Measurements from ENCODE around the gene AADACL4. TPM values are rescaled to one million over a fixed set of nuclear protein-coding genes. Genes with fewer than 3 reads are reported as not detected.

Gene AADACL4
- total RNA-seq, 1 donor from 2014 or later = not detected

DNA sequence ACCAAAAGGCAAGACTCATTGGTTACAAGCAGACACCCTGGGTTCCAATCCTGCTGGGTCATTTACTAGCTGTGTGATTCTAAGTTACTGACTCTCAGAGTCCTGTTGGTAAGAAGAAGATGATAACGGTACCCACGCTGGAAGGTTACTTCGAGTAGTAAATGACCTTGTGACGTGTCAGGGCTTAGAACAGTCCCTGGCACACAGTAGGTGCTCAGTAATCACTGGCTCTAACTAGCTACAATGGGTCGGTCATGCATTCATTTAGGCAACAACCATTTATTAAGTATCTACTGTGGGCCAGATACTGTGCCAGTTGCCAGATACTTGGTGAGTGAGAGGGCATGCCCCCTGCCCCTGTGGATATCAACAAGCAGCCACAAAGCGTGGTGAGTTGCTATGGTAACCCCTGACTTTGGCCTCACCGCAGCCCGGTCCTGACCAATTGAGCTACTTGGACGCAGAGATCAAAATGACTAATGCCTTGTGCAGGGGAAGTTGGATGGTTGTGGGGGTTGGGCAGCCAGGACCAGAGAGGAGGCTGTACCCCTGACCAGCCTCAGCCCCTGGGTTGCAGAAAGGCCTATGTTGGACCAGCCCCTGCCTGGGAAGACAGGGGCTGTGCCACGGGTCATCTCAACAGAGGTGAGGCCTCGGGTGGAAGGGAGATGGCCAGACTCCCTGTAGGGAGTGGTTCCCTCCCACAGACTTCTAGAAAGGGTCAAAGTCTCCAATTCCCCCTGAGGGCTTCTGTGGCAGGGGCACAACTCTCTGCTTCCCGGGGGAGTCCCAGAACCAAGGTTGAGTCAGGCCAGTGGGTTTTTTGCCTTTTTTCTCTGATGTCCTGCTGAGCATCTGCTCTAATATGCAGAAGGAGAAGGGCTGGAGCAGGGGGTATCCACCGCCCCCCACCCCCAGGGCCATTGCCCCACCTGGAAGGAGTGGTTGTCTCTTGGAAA, 41.9 kb upstream of the AADACL4 start:
- no peaks in the 10 kb centered on the region for H3K27me3 Mint-ChIP-seq
- TF ChIP-seq, protein P1, sequence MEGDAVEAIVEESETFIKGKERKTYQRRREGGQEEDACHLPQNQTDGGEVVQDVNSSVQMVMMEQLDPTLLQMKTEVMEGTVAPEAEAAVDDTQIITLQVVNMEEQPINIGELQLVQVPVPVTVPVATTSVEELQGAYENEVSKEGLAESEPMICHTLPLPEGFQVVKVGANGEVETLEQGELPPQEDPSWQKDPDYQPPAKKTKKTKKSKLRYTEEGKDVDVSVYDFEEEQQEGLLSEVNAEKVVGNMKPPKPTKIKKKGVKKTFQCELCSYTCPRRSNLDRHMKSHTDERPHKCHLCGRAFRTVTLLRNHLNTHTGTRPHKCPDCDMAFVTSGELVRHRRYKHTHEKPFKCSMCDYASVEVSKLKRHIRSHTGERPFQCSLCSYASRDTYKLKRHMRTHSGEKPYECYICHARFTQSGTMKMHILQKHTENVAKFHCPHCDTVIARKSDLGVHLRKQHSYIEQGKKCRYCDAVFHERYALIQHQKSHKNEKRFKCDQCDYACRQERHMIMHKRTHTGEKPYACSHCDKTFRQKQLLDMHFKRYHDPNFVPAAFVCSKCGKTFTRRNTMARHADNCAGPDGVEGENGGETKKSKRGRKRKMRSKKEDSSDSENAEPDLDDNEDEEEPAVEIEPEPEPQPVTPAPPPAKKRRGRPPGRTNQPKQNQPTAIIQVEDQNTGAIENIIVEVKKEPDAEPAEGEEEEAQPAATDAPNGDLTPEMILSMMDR (conservative IDR thresholded peaks at IDR 0.05) = no peak
- H3K4me3 Mint-ChIP-seq = peak overlapping the region; percentile 70
- H3K27ac Mint-ChIP-seq = peak overlapping the region; percentile 72
- H3K9me3 Mint-ChIP-seq = no peaks in the 10 kb centered on the region
- peaks cover 66% of the 10 kb centered on the region for H3K4me1 Mint-ChIP-seq (ENCODE audit: unreplicated experiment)
- DNase-seq (ENCODE audit: extremely low spot score, unreplicated experiment) = no peak
- H3K36me3 Mint-ChIP-seq = peaks cover 17% of the 10 kb centered on the region

DNA sequence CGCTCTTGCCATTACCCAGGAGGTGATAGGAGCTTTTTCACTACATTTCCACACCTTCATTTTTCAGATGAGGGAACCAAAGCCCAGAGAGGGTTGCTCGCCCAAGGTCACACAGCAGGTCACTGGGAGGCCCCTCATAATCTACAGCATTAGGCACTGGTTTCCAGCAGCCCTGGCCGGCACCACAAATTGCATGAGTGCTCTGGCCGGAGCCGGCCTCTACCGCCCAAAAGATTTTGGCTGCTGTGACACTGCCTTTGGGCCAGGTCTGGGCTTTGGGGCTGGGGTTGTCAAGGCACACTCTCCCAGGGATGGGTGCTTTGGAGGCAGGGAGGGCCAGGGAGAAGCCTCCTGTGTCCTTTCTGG, 41.2 kb upstream of the AADACL4 start:
- Mint-ChIP-seq H3K9me3 (no peaks in the 10 kb centered on the region), H3K27ac (no peak overlapping the region), H3K36me3 (peaks cover 22% of the 10 kb centered on the region), H3K4me3 (no peak overlapping the region), H3K27me3 (no peaks in the 10 kb centered on the region), H3K4me1 (ENCODE audit: unreplicated experiment) (peaks cover 61% of the 10 kb centered on the region)
- no peak for DNase-seq (ENCODE audit: extremely low spot score, unreplicated experiment)
- TF ChIP-seq, protein P1 (conservative IDR thresholded peaks at IDR 0.05) = no peak

DNA sequence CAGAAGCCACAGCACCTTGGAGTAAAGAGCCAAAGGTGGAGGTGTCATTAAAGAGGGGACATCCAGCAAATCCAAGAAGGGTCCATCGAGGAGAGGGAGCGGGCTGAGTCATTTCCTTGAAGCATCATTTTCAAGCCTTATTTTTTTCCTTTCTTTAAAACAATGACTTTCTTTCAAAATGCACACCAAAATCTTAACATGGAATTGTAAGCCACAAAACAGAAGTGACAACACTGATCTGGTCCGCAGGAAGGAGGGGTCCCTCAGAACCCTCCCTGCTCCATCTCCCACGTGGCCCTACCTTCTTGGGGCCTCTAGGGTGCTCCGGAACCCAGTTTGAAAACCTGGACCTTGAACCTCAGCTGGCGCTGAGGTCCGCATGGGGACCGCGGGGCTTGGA, 40.7 kb upstream of the AADACL4 start:
- H3K9me3 Mint-ChIP-seq = no peaks in the 10 kb centered on the region
- peaks cover 55% of the 10 kb centered on the region for H3K4me1 Mint-ChIP-seq (ENCODE audit: unreplicated experiment)
- peak overlapping the region; percentile 17 for H3K4me3 Mint-ChIP-seq
- DNase-seq (ENCODE audit: extremely low spot score, unreplicated experiment) = no peak
- peaks cover 27% of the 10 kb centered on the region for H3K36me3 Mint-ChIP-seq
- H3K27ac Mint-ChIP-seq = no peak overlapping the region
- H3K27me3 Mint-ChIP-seq = no peaks in the 10 kb centered on the region
- TF ChIP-seq, protein P1 (conservative IDR thresholded peaks at IDR 0.05) = no peak

DNA sequence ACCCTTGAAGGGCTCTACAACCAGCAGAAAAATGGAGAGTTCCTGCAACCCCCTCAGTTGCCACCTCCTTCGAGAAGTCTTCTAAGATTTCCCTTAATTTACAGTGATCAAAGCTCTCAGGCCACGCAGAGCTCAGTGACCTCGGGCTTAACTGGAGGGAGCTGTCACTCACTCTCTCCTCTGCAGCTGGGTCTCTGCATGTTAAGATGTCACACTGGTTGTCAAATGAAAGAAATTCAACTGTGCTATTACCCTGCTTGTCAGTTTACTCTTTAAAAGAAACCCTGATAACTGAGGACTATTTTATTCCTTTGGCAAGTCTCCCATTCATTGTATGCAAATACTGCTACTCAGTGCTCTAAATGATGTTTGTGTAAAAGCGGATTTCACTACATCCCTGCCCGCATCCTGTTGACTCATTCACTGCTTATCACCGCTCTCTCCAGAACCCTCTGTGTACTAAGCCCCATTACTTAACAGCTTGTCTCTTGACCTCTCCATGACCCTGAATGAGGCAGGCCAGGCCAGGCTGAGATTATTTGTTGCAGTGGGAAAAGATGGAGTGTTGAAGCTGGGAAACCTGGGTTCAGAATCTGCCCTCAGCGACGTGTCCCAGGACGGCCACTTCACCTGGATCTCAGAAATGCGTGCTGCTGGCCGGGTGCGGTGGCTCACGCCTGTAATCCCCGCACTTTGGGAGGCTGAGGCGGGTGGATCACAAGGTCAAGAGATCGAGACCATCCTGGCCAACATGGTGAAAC, 39.6 kb upstream of the AADACL4 start:
- no peaks in the 10 kb centered on the region for H3K9me3 Mint-ChIP-seq
- peak overlapping the region; percentile 80 for H3K27ac Mint-ChIP-seq
- peaks cover 53% of the 10 kb centered on the region for H3K4me1 Mint-ChIP-seq (ENCODE audit: unreplicated experiment)
- no peak for DNase-seq (ENCODE audit: extremely low spot score, unreplicated experiment)
- TF ChIP-seq, protein P1 (conservative IDR thresholded peaks at IDR 0.05) = no peak
- H3K36me3 Mint-ChIP-seq = peaks cover 34% of the 10 kb centered on the region
- no peaks in the 10 kb centered on the region for H3K27me3 Mint-ChIP-seq
- peak overlapping the region; percentile 72 for H3K4me3 Mint-ChIP-seq

DNA sequence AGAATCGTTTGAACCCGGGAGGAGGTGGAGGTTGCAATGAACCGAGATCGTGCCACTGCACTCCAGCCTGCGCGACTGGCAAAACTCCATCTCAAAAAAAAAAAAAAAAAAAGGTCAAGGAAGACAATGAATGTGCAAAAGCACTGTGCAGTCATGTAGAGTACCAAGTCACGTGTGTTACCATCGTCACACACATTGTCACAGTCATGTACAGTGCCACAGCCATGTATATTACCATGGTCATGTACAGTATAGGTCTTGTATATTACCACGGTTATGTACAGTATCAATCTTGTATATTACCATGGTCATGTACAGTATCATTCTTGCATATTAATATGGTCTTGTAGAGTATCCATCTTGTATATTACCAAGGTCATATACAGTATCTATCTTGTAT, 38.9 kb upstream of the AADACL4 start:
- H3K36me3 Mint-ChIP-seq = peaks cover 39% of the 10 kb centered on the region
- H3K4me3 Mint-ChIP-seq = peak overlapping the region; percentile 72
- DNase-seq (ENCODE audit: extremely low spot score, unreplicated experiment) = no peak
- H3K27me3 Mint-ChIP-seq = no peaks in the 10 kb centered on the region
- H3K4me1 Mint-ChIP-seq (ENCODE audit: unreplicated experiment) = peaks cover 46% of the 10 kb centered on the region
- H3K27ac Mint-ChIP-seq = peak overlapping the region; percentile 80
- TF ChIP-seq, protein P1 (conservative IDR thresholded peaks at IDR 0.05) = no peak
- H3K9me3 Mint-ChIP-seq = no peaks in the 10 kb centered on the region

Measured in type B pancreatic cell (in vitro differentiated cells).